ENCODE data around the gene RASAL2.
"Not testable (repeated sequence)": the region's sequence is repeated elsewhere in the genome, so short reads cannot be mapped to it uniquely, and the experiment has no call there.

The RASAL2 gene

GRCh38 chr1:178155481-178156255 lies 61.8 kb downstream of the RASAL2 start:
- DNase-seq, result no peak

GRCh38 chr1:178160736-178161475 lies 67.0 kb downstream of the RASAL2 start:
- no peak for DNase-seq

DNA sequence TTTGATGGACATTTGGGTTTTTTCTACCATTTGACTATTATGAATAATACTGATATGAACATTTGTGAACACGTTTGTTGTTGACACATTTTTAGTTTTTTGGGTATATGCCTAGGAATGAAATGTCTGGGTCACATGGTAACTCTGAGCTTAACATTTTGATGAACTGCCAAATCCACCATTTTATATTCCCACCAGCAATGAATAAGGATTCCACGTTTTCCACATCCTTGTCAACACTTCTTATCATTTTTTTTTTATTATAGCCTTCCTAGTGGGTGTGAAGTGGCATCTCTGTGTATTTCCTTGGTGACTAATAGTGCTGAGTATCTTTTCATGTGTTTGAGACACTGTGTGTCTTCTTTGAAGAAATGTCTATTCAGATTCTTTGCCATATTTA lies 67.6 kb downstream of the RASAL2 start:
- DNase-seq, result no peak

- DNase-seq, result no peak
Observed at GRCh38 chr1:178165196-178165595, 71.3 kb downstream of the RASAL2 start.

GRCh38 chr1:178166429-178167024 lies 72.6 kb downstream of the RASAL2 start:
- no peak for DNase-seq

GRCh38 chr1:178168536-178168935 lies 74.6 kb downstream of the RASAL2 start:
- DNase-seq, result no peak

- DNase-seq, result no peak
Observed at GRCh38 chr1:178169649-178170048, 75.7 kb downstream of the RASAL2 start.

DNA sequence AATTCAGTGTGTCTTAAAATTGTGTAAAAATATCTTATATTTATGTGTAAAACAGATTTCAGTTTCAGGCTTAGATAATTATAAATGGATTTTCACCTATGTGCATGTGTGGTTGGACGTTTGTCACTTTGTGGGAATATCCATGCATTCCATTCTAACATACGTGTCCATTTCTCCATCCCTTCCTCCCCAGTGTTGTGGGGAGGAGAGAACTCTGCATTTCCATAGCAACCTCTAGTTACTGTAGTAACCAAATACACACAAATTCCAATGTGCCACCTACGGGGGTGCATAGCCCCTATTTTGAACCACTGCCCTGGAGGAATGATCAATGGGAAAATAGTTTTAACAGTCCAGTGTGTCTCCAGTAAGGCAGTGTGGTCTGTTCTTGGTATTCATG lies 79.0 kb downstream of the RASAL2 start:
- DNase-seq, result no peak

- no peak for DNase-seq
Observed at GRCh38 chr1:178174539-178174938, 80.6 kb downstream of the RASAL2 start.

DNA sequence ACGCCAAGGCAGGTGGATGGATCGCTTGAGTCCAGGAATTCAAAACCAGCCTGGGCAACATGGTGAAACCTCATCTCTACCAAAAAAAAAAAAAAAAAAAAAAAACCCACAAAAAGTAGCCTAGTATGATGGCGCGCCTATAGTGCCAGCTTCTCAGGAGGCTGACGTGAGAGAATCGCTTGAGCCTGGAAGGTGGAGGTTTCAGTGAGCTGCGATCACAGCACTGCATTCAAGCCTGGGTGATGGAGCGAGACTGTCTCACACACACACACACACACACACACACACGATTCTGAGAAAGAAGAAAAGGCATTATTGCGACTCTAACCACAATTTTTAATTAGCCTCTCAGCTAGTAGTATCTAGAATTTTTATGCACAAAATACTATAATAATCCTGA lies 86.5 kb downstream of the RASAL2 start:
- DNase-seq, result no peak

- no peak for DNase-seq
Observed at GRCh38 chr1:178183796-178184195, 89.9 kb downstream of the RASAL2 start.

DNA sequence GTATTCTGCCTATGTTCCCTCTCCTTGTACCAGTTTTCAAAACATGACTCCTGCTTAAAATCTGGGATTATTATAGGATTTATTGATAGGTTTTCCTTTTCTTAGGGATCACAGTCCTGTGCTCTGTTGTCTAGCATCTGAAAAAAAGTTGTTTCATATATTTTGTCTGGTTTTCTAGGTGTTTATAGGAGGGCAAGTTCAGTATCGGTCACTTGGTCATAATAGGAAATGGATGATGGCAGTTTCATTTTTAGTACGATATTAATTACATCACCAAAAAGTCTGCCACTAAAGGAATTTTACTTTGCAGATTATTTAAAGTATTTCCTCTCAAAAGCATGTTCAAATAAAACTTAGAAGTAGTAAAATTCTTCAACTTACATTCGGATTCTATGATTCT lies 94.4 kb downstream of the RASAL2 start:
- DNase-seq, result no peak

DNA sequence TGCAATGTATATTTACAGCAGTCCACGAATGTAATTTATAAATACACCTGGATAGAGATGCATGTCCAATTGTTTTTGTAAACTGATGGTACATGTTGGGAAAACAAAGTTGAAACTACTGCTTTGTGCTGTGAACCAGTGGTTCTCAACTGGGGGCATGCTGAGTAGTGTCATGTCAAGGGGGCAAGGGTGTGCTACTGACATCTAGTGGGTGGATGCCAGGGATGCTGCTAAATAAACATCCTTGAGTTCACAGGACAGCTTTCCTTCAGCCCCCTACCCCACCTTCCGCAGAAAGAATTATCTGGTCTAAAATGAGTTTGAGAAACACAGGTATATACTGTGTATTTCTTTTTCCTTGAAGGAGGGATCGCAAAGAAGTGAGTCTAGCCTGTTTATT lies 95.9 kb downstream of the RASAL2 start:
- peak in 12 of 56 donors; percentile 2 to 46 (median 6) for DNase-seq

DNA sequence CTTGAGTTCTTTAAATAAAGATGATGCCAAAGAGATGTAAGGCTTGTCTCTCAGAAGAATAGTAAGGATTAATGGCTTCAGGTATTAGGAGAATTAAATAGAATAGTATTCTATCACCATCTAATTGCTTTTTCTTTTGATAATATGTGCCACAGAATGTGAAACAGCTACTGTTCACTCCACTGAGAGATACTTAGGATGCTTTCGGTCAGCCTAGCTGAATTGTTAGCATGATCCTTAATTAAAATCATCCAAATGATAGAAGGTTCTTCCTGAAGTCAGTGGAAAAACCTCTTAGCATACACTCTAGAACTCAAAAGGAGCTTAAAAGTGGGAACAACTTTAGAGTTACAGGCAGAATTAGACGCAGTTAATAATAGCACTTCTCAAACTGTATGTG lies 97.0 kb downstream of the RASAL2 start:
- no peak for DNase-seq

DNA sequence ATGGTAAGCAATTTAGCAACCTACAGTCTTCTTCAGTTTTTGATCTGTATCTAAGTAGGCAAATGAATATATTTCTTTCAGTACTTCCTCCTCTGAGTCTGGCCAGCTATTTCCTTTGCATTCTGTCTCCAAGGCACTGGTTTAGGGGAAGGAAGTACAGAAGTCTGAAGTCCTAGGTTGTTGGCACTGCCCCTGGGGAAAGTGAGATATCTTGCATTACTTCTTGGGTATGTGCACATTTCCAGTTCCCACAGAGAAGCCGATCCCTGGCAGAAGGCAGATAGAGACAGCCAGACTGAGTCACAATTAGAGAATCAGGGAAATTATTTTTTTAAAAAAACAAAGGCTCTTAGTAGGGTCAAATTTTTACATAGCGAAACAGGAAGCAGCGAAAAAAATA lies 98.8 kb downstream of the RASAL2 start:
- DNase-seq, result peak in 9 of 56 donors; percentile 3 to 58 (median 7)

DNA sequence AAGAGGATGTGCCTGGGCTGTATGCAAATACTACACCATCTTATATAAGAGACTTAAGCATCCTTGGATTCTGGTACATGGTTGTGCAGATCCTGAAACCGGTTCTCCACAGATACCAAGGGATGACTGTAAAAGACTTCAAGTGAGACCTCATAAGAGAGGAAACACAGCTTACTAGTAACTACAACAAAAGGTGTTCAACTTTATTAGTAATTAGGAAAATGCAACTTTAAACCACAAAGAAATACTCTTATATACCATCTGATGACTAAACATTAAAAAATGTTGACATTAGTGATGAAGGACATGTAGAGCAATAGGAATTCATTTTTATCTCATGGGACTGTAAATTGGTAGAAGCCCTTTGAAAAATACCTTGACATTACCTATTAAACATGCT lies 102.7 kb downstream of the RASAL2 start:
- no peak for DNase-seq

DNA sequence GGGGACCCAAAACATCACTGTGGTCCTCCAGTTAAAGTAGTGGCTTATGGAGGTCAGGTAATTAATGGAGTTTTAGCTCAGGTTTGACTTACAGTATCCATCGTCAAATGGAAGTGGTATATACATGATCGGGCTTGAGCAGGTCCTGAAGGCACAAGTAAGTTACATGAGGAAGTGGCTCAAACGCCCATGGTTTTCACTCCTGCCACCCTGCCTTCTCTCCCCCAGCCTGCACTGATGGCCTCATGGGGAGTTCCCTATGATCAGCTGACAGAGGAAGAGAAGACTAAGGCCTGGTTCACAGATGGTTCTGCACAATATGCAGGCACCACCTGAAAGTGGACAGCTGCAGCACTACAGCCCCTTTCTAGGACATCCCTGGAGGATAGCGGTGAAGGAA lies 108.2 kb downstream of the RASAL2 start:
- not testable (repeated sequence) for DNase-seq

DNA sequence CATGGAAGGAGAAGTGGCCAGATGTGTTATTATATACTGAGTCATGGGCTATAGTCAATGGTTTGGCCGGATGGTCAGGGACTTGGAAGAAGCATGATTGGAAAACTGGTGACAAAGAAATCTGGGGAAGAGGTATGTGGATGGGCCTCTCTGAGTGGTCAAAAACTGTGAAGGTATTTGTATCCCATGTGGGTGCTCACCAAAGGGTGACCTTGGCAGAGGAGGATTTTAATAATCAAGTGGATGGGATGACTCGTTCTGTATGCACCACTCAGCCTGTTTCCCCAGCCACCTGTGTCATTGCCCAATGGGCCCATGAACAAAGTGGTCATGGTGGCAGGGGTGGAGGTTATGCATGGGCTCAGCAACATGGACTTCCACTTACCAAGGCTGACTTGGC lies 108.6 kb downstream of the RASAL2 start:
- DNase-seq, result not testable (repeated sequence)

DNA sequence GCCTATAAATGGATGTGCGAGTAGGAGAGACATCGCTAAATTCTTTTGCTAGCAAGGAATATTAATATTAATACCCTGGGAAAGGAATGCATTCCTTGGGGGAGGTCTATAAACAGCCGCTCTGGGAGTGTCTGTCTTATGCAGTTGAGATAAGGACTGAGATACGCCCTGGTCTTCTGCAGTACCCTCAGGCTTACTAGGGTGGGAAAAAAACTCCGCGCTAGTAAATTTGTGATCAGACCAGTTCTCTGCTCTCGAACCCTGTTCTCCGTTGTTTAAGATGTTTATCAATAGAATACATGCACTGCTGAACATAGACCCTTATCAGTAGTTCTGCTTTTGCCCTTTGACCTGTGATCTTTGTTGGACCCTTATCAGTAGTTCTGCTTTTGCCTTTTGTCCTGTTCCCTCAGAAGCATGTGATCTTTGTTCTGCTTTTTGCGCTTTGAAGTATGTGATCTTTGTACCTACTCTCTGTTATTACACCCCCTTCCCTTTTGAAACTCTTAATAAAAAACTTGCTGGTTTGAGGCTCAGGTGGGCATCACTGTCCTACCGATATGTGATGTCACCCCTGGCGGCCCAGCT lies 114.5 kb downstream of the RASAL2 start:
- DNase-seq, result not testable (repeated sequence)

DNA sequence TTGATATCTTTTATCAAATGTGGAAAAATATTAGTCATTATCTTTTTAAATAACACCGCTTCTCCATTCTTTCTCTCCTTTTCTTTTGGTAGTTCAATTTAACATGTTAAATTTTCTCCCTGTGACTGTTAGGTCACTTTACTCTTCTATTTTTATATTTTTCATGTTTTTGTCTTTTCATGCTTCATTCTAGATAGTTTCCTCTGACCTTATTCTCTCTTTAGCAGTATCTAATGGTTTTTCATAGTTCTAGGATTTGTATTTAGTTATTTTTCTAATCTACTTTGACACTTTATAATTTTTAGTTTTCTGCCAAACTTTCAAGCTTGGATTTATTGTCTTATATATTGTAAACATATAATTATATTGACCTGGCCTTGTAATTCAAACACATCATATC lies 116.0 kb downstream of the RASAL2 start:
- no peak for DNase-seq

GRCh38 chr1:178218550-178218949 lies 124.6 kb downstream of the RASAL2 start:
- DNase-seq, result no peak

DNA sequence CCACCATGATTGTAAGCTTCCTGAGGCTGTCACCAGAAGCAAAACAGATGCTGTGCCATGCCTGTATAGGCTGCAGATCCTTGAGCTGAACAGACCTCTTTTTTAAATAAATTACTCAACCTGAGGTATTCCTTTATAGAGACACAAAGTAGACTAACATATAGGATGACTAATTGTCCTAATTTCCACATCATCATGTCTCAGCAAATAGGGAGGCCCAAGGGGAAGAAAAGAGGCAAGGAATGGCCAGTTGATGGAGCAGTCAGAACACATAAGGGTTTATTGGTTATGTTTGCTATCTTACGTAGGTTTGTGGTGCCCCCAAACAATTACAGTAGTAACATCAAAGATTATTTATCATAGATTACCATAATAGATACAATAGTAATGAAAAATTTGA lies 126.2 kb downstream of the RASAL2 start:
- DNase-seq, result no peak
